CD14-positive monocyte (primary cell): ENCODE results near the gene LRRC7. TPM values are rescaled to one million over a fixed set of nuclear protein-coding genes. Genes with fewer than 3 reads are reported as not detected.

Source experiments
- DNase-seq, 3 donors: peaks; one replicate each; pipeline ENCODE4 v3.0.0-alpha.2; 2011 to 2022
- H2AFZ ChIP-seq: 2 replicates; pipeline ENCODE4 v1.6.0; 2012; ENCODE audit warnings: mild to moderate bottlenecking, low read depth, low read length, inconsistent platforms; ENCODE audit not compliant: insufficient read depth, poor library complexity, severe bottlenecking
- H3K27ac ChIP-seq, 2 donors: 1 replicate in 1 of 2; 2 replicates in 1 of 2; pipeline ENCODE4 v1.5.1; 2012 to 2013; ENCODE audit warnings: low read length in 2 of 2, control low read depth in 1 of 2, inconsistent platforms in 1 of 2, low read depth in 1 of 2, mild to moderate bottlenecking in 1 of 2
- H3K27me3 ChIP-seq, 2 donors: one replicate each; pipeline versions ENCODE4 v1.6.0 to v1.6.1; 2011 to 2013; ENCODE audit warnings: low read length in 2 of 2; ENCODE audit not compliant: control insufficient read depth in 2 of 2, insufficient read depth in 2 of 2
- H3K36me3 ChIP-seq, 2 donors: replicated peaks in 1 of 2; 1 replicate in 1 of 2; 2 replicates in 1 of 2; pipeline versions ENCODE4 v1.5.1 to v1.6.1; 2012 to 2013; ENCODE audit warnings: low read length in 2 of 2, control low read depth in 1 of 2, inconsistent platforms in 1 of 2, mild to moderate bottlenecking in 1 of 2; ENCODE audit not compliant: insufficient read depth in 2 of 2, control insufficient read depth in 1 of 2
- H3K4me1 ChIP-seq, 2 donors: 1 replicate in 1 of 2; 2 replicates in 1 of 2; pipeline versions ENCODE4 v1.5.1 to v1.6.1; 2012 to 2013; ENCODE audit warnings: low read length in 2 of 2, control low read depth in 1 of 2, inconsistent platforms in 1 of 2, mild to moderate bottlenecking in 1 of 2, moderate library complexity in 1 of 2; ENCODE audit not compliant: insufficient read depth in 2 of 2, control insufficient read depth in 1 of 2
- H3K4me2 ChIP-seq: replicated peaks from 2 replicates; pipeline ENCODE3; 2012; ENCODE audit warnings: low read length, moderate library complexity, mild to moderate bottlenecking; ENCODE audit not compliant: poor library complexity, severe bottlenecking; ENCODE audit errors: extremely low read depth
- H3K4me3 ChIP-seq, 3 experiments: fragments of 200-600 bp in 1 of 3; sonication (generic) in 1 of 3; replicated peaks in 1 of 3; 1 replicate in 2 of 3; 2 replicates in 1 of 3; pipeline ENCODE4 v1.5.1; 2011 to 2013; ENCODE audit warnings: low read length in 3 of 3, mild to moderate bottlenecking in 3 of 3, control low read depth in 2 of 3, low read depth in 2 of 3, inconsistent platforms in 1 of 3, moderate library complexity in 1 of 3
- H3K79me2 ChIP-seq: 2 replicates; pipeline ENCODE4 v1.6.0; 2012; ENCODE audit warnings: mild to moderate bottlenecking, control low read depth, inconsistent platforms, low read length, moderate library complexity; ENCODE audit not compliant: insufficient read depth
- H3K9ac ChIP-seq: 2 replicates; pipeline ENCODE4 v1.6.0; 2017; ENCODE audit warnings: low read length, mild to moderate bottlenecking; ENCODE audit not compliant: insufficient read depth, poor library complexity, severe bottlenecking
- H3K9me3 ChIP-seq, 2 donors: replicated peaks in 1 of 2; 1 replicate in 1 of 2; 2 replicates in 1 of 2; pipeline versions ENCODE4 v1.5.1 to v1.6.1; 2012 to 2013; ENCODE audit warnings: low read length in 2 of 2, control low read depth in 1 of 2; ENCODE audit not compliant: control insufficient read depth in 1 of 2, insufficient read depth in 1 of 2
- H4K20me1 ChIP-seq: 2 replicates; pipeline ENCODE4 v1.6.0; 2012; ENCODE audit warnings: mild to moderate bottlenecking, low read length, control low read depth, moderate library complexity; ENCODE audit not compliant: insufficient read depth
- H3K27ac Mint-ChIP-seq, 7 donors: one replicate each; pipeline ENCODE4 v1.8.0; 2020; ENCODE audit warnings: mild to moderate bottlenecking in 7 of 7, mixed read lengths in 7 of 7, moderate library complexity in 6 of 7, inconsistent platforms in 2 of 7
- H3K27me3 Mint-ChIP-seq, 3 donors: one replicate each; pipeline ENCODE4 v1.8.0; 2021 to 2022; ENCODE audit warnings: low read depth in 3 of 3, mild to moderate bottlenecking in 3 of 3, mixed read lengths in 3 of 3, moderate library complexity in 3 of 3, inconsistent platforms in 1 of 3
- H3K36me3 Mint-ChIP-seq, 2 donors: one replicate each; pipeline ENCODE4 v1.8.0; 2020; ENCODE audit warnings: mixed read lengths in 2 of 2, inconsistent platforms in 1 of 2, mild to moderate bottlenecking in 1 of 2
- H3K4me1 Mint-ChIP-seq: one replicate; pipeline ENCODE4 v1.8.0; 2020; ENCODE audit warnings: mild to moderate bottlenecking, mixed read lengths
- H3K4me3 Mint-ChIP-seq, 2 donors: one replicate each; pipeline ENCODE4 v1.8.0; 2020; ENCODE audit warnings: mild to moderate bottlenecking in 2 of 2, mixed read lengths in 2 of 2, moderate library complexity in 1 of 2
- H3K9me3 Mint-ChIP-seq, 7 donors: one replicate each; pipeline ENCODE4 v1.8.0; 2020 to 2022; ENCODE audit warnings: mixed read lengths in 7 of 7, mild to moderate bottlenecking in 6 of 7, moderate library complexity in 6 of 7, inconsistent platforms in 2 of 7
- WGBS: methylation state at CpG from one replicate; pipeline ENCODE4 v1.1.5; 2013; ENCODE audit warnings: missing lambda C conversion rate; ENCODE audit not compliant: insufficient coverage; 5-methylcytosine and 5-hydroxymethylcytosine counted together
- intact Hi-C, 2 donors: fragments of 100-400 bp; cut with micrococcal nuclease; formaldehyde crosslinking; loops; one replicate each; pipeline versions ENCODE4 v1.15.0 to v1.15.1; 2023
- polyA plus RNA-seq, 3 donors: library from polyadenylated mRNA; depleted of rRNA in 1 of 3; unstranded in 2 of 3; stranded (reverse) in 1 of 3; fragments of 300-500 nt in 2 of 3; fragments of >200 nt in 1 of 3; fragmentation: Illumina TruSeq in 2 of 3; gene quantifications; 1 replicate in 2 of 3; 2 replicates in 1 of 3; pipeline ENCODE4 v1.2.3, GENCODE V29; 2012 to 2021
- TF ChIP-seq, protein P1 (sequence below): fragments of 200-600 bp; IDR thresholded peaks from one replicate; pipeline ENCODE4 v1.8.0; 2022; ENCODE audit warnings: antibody characterized with exemption, mild to moderate bottlenecking

LRRC7 gene
- polyA plus RNA-seq, 3 donors: not detected

DNA sequence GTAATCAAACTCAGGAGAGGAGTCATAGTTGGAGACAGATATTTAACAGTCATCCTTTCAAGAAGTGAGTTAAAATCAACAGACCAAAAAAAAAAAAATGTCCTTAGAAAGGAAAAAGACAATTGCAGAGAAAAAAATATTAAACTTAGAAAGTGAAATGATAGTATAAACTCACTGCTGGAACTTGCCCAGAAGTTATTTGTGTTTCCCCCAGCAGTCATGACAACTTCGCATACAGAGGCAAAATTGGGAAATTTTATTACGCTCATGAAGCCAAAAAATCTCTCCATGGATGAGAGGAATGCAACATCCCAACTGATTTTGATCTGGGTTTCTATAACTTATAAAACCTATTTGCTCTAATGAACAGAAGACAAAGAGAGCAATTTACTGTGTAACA lies 198.2 kb downstream of the LRRC7 start:
- H4K20me1 ChIP-seq: no peaks in the 10 kb centered on the region
- no peak overlapping the region for H3K27ac Mint-ChIP-seq
- H3K9ac ChIP-seq: no peak overlapping the region
- H3K36me3 ChIP-seq: no peaks in the 10 kb centered on the region
- H3K79me2 ChIP-seq: no peaks in the 10 kb centered on the region
- no peaks in the 10 kb centered on the region for H3K36me3 Mint-ChIP-seq
- H3K4me3 ChIP-seq: no peak overlapping the region
- no peaks in the 10 kb centered on the region for H3K27me3 Mint-ChIP-seq
- H3K4me3 Mint-ChIP-seq: no peak overlapping the region
- TF ChIP-seq, protein P1, sequence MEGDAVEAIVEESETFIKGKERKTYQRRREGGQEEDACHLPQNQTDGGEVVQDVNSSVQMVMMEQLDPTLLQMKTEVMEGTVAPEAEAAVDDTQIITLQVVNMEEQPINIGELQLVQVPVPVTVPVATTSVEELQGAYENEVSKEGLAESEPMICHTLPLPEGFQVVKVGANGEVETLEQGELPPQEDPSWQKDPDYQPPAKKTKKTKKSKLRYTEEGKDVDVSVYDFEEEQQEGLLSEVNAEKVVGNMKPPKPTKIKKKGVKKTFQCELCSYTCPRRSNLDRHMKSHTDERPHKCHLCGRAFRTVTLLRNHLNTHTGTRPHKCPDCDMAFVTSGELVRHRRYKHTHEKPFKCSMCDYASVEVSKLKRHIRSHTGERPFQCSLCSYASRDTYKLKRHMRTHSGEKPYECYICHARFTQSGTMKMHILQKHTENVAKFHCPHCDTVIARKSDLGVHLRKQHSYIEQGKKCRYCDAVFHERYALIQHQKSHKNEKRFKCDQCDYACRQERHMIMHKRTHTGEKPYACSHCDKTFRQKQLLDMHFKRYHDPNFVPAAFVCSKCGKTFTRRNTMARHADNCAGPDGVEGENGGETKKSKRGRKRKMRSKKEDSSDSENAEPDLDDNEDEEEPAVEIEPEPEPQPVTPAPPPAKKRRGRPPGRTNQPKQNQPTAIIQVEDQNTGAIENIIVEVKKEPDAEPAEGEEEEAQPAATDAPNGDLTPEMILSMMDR: no peak
- no peaks in the 10 kb centered on the region for H3K9me3 ChIP-seq
- H3K27ac ChIP-seq: no peak overlapping the region
- no peak overlapping the region for H3K4me2 ChIP-seq
- H3K4me1 ChIP-seq: no peaks in the 10 kb centered on the region
- no peak for DNase-seq
- no peaks in the 10 kb centered on the region for H3K27me3 ChIP-seq
- no peaks in the 10 kb centered on the region for H3K4me1 Mint-ChIP-seq
- H2AFZ ChIP-seq: no peak overlapping the region
- WGBS: no CpG with 5 or more reads among the region's 2 CpGs
- intact Hi-C loops: no loop called here
- H3K9me3 Mint-ChIP-seq: peaks cover 0 to 8% (median 0%) of the 10 kb centered on the region in 7 donors

DNA sequence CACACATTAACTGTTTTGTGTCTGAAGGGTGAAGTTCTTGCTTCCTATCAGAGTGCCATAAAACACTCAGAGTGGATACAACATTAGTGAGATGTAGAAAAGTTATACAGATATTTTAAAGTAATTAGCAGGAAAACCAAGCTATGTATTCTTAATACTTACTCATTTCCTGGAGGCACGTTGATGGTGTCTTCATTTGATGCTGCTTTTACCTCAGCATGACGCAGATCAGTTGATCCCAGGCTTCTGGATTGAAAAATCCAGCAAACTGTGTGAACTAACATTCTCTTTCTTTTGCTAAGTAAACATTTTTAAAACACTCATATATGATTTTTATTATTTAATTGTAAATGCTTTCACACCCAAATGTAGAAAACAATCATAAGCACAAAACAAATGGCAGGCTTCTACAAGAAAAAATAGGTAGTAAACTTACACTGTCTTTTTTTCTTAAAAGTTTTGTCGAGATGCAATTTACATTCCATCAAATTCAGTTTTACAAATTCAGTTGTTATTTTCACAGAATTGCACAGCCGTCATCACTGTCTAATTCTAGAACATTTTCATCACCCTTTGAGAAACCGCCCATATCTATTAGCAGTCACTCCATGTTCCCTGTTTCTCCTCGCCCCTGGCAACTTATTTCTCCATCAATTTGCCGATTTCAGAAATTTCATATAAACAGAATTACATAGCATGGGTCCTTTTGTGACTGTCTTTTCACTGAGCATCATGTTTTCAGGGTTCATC lies 198.9 kb downstream of the LRRC7 start:
- peaks cover 0 to 8% (median 0%) of the 10 kb centered on the region in 7 donors for H3K9me3 Mint-ChIP-seq
- no peak overlapping the region for H3K4me3 Mint-ChIP-seq
- H3K36me3 Mint-ChIP-seq: no peaks in the 10 kb centered on the region

More for the DNA sequence above, 198.9 kb downstream of the LRRC7 start:
- Histone ChIP-seq H3K79me2 (no peaks in the 10 kb centered on the region), H3K4me3 (no peak overlapping the region), H3K9ac (no peak overlapping the region), H2AFZ (no peak overlapping the region), H3K27me3 (no peaks in the 10 kb centered on the region), H3K27ac (no peak overlapping the region), H4K20me1 (no peaks in the 10 kb centered on the region), H3K4me1 (no peaks in the 10 kb centered on the region), H3K9me3 (no peaks in the 10 kb centered on the region), H3K36me3 (no peaks in the 10 kb centered on the region), H3K4me2 (no peak overlapping the region)
- H3K27me3 Mint-ChIP-seq: no peaks in the 10 kb centered on the region
- WGBS: 83% methylated on average over 5 of the region's 7 CpGs
- intact Hi-C loops: no loop called here
- no peak overlapping the region for H3K27ac Mint-ChIP-seq
- DNase-seq: no peak
- H3K4me1 Mint-ChIP-seq: no peaks in the 10 kb centered on the region
- TF ChIP-seq, protein P1: no peak
